ENCODE results near the gene CNTN4. TPM values are rescaled to one million over a fixed set of nuclear protein-coding genes. Genes with fewer than 3 reads are reported as not detected.

CNTN4 gene
- total and polyA plus RNA-seq, 4 donors, result 1.2 to 3.8 (median 2.6) TPM

GRCh38 chr3:2958551-2958950 is 859.9 kb downstream of the CNTN4 start:
- H3K4me3 ChIP-seq (ENCODE audit: low read depth in 1 of 3, low read length in 3 of 3), result no peak overlapping the region
- 82% methylated on average over 1 of the region's 1 CpG for WGBS
- TF ChIP-seq SP1 (IDR thresholded peaks at IDR 0.05) (no peak), ZBTB33 (IDR thresholded peaks at IDR 0.05) (no peak), JUND (IDR thresholded peaks at IDR 0.05) (no peak), RAD21 (IDR thresholded peaks at IDR 0.05) (no peak), TAF1 (conservative IDR thresholded peaks at IDR 0.05) (no peak), YY1 (IDR thresholded peaks at IDR 0.05) (no peak), CTCF (IDR thresholded peaks at IDR 0.05; ENCODE audit: low read depth, low read length, missing input control) (no peak), GABPA (IDR thresholded peaks at IDR 0.05 in 1 of 2, conservative IDR thresholded peaks at IDR 0.05 in 1 of 2) (no peak), MAX (IDR thresholded peaks at IDR 0.05) (no peak), EGR1 (IDR thresholded peaks at IDR 0.05; ENCODE audit: low read depth in 2 of 2) (no peak), REST (IDR thresholded peaks at IDR 0.05) (no peak), HNF4A (conservative IDR thresholded peaks at IDR 0.05) (no peak), RXRA (IDR thresholded peaks at IDR 0.05) (no peak), NR2F2 (IDR thresholded peaks at IDR 0.05) (no peak), FOXA2 (IDR thresholded peaks at IDR 0.05) (no peak)

GRCh38 chr3:2961576-2961975 is 862.9 kb downstream of the CNTN4 start:
- DNase-seq (ENCODE audit: low spot score), result no peak
- 87% methylated on average over 1 of the region's 1 CpG for WGBS
- H3K4me1 ChIP-seq (ENCODE audit: control insufficient read depth in 4 of 4, insufficient read depth in 4 of 4, low read length in 3 of 4), result no peaks in the 10 kb centered on the region
- H3K27me3 ChIP-seq (ENCODE audit: control insufficient read depth in 4 of 4, insufficient read depth in 4 of 4, low read length in 3 of 4), result no peaks in the 10 kb centered on the region
- TF ChIP-seq SP1 (IDR thresholded peaks at IDR 0.05) (no peak), EGR1 (IDR thresholded peaks at IDR 0.05; ENCODE audit: low read depth in 2 of 2) (no peak), ATF3 (IDR thresholded peaks at IDR 0.05) (no peak), ZBTB33 (IDR thresholded peaks at IDR 0.05) (no peak), HNF4G (IDR thresholded peaks at IDR 0.05) (no peak)
- no peak overlapping the region for H3K9ac ChIP-seq (ENCODE audit: low read depth in 1 of 2, low read length in 2 of 2)
- H3K36me3 ChIP-seq (ENCODE audit: control insufficient read depth in 4 of 4, insufficient read depth in 3 of 4, low read depth in 1 of 4, low read length in 3 of 4), result no peaks in the 10 kb centered on the region
- no peaks in the 10 kb centered on the region for H3K9me3 ChIP-seq (ENCODE audit: control insufficient read depth in 4 of 4, low read length in 3 of 4)
- no peak overlapping the region for H3K4me3 ChIP-seq (ENCODE audit: low read depth in 1 of 3, low read length in 3 of 3)
- no peak overlapping the region for H3K27ac ChIP-seq (ENCODE audit: low read depth in 1 of 2, low read length in 2 of 2)

More at GRCh38 chr3:2958551-2958950, 859.9 kb downstream of the CNTN4 start:
- no peak overlapping the region for H3K9ac ChIP-seq (ENCODE audit: low read depth in 1 of 2, low read length in 2 of 2)
- H3K27ac ChIP-seq (ENCODE audit: low read depth in 1 of 2, low read length in 2 of 2), result no peak overlapping the region
- no peaks in the 10 kb centered on the region for H3K27me3 ChIP-seq (ENCODE audit: control insufficient read depth in 4 of 4, insufficient read depth in 4 of 4, low read length in 3 of 4)
- H3K36me3 ChIP-seq (ENCODE audit: control insufficient read depth in 4 of 4, insufficient read depth in 3 of 4, low read depth in 1 of 4, low read length in 3 of 4), result no peaks in the 10 kb centered on the region
- no peaks in the 10 kb centered on the region for H3K4me1 ChIP-seq (ENCODE audit: control insufficient read depth in 4 of 4, insufficient read depth in 4 of 4, low read length in 3 of 4)
- H3K9me3 ChIP-seq (ENCODE audit: control insufficient read depth in 4 of 4, low read length in 3 of 4), result no peaks in the 10 kb centered on the region
- no peak for DNase-seq (ENCODE audit: low spot score)

All from liver (tissue), 9 donors.